GM23338 (cell line): Measurements from ENCODE around the gene SLC8A1. TPM values are rescaled to one million over a fixed set of nuclear protein-coding genes. Genes with fewer than 3 reads are reported as not detected.

Experiments used
- ATAC-seq: fragments of 200-7000 bp; cut with Tn5 transposase; 3 replicates; pipeline ENCODE4 v1.9.1; 2020
- DNase-seq: peaks from one replicate; pipeline ENCODE4 v3.0.0-alpha.2; 2015; ENCODE audit warnings: low spot score
- H2AFZ ChIP-seq: fragments of 200-600 bp; sonication (generic); 2 replicates; pipeline ENCODE4 v1.8.0; 2016; ENCODE audit warnings: antibody characterized with exemption, mild to moderate bottlenecking, moderate library complexity
- H3F3A ChIP-seq: fragments of 200-600 bp; sonication (generic); replicated peaks from 2 replicates; pipeline ENCODE4 v1.8.0; 2017; ENCODE audit warnings: antibody characterized with exemption, mixed run types, low read depth
- H3K27ac ChIP-seq: fragments of 200-600 bp; sonication (generic); 2 replicates; pipeline ENCODE4 v1.6.1; 2016; ENCODE audit warnings: low read depth
- H3K27me3 ChIP-seq: fragments of 200-600 bp; sonication (generic); 2 replicates; pipeline ENCODE4 v1.8.0; 2016; ENCODE audit warnings: mild to moderate bottlenecking, mixed run types, moderate library complexity; ENCODE audit not compliant: insufficient read depth
- H3K36me3 ChIP-seq: fragments of 200-600 bp; sonication (generic); 2 replicates; pipeline ENCODE4 v1.8.0; 2016; ENCODE audit warnings: mild to moderate bottlenecking; ENCODE audit not compliant: insufficient read depth
- H3K4me1 ChIP-seq: fragments of 200-600 bp; sonication (generic); 2 replicates; pipeline ENCODE4 v1.8.0; 2016; ENCODE audit warnings: mild to moderate bottlenecking, moderate library complexity; ENCODE audit not compliant: insufficient read depth
- H3K4me2 ChIP-seq: fragments of 200-600 bp; sonication (generic); 2 replicates; pipeline ENCODE4 v1.7.1; 2017; ENCODE audit warnings: mixed run types
- H3K4me3 ChIP-seq: fragments of 200-600 bp; sonication (generic); 2 replicates; pipeline ENCODE4 v1.6.1; 2016; ENCODE audit warnings: mixed run types
- H3K79me2 ChIP-seq: fragments of 200-600 bp; sonication (generic); replicated peaks from 2 replicates; pipeline ENCODE4 v1.8.0; 2017; ENCODE audit warnings: mild to moderate bottlenecking; ENCODE audit not compliant: insufficient read depth
- H3K9me2 ChIP-seq: fragments of 200-600 bp; sonication (generic); 2 replicates; pipeline ENCODE4 v1.8.0; 2017; ENCODE audit not compliant: insufficient read depth
- H4K20me1 ChIP-seq: fragments of 200-600 bp; sonication (generic); replicated peaks from 2 replicates; pipeline ENCODE4 v1.8.0; 2017; ENCODE audit warnings: mild to moderate bottlenecking; ENCODE audit not compliant: insufficient read depth
- H3K27ac Mint-ChIP-seq: 2 replicates; pipeline ENCODE4 v1.8.0; 2020; ENCODE audit warnings: inconsistent platforms, mild to moderate bottlenecking, moderate library complexity, mixed read lengths
- H3K27me3 Mint-ChIP-seq: 3 replicates; pipeline ENCODE4 v1.8.0; 2022; ENCODE audit warnings: low read depth, mild to moderate bottlenecking, moderate library complexity, mixed read lengths, inconsistent platforms; ENCODE audit not compliant: insufficient read depth, poor library complexity
- H3K36me3 Mint-ChIP-seq: 3 replicates; pipeline ENCODE4 v1.8.0; 2021; ENCODE audit warnings: low read depth, mild to moderate bottlenecking, inconsistent platforms, moderate library complexity, mixed read lengths
- H3K4me1 Mint-ChIP-seq: 3 replicates; pipeline ENCODE4 v1.8.0; 2020; ENCODE audit warnings: mild to moderate bottlenecking, inconsistent platforms, mixed read lengths
- H3K4me3 Mint-ChIP-seq: 3 replicates; pipeline ENCODE4 v1.8.0; 2021; ENCODE audit warnings: moderate library complexity, mild to moderate bottlenecking, inconsistent platforms, mixed read lengths
- H3K9me3 Mint-ChIP-seq: 3 replicates; pipeline ENCODE4 v1.8.0; 2020; ENCODE audit warnings: moderate library complexity, mild to moderate bottlenecking, inconsistent platforms, mixed read lengths
- CREB1 ChIP-seq: fragments of 250-450 bp; sonication (Bioruptor Pico); IDR thresholded peaks from 2 replicates; pipeline ENCODE4 v1.5.0; 2020; ENCODE audit warnings: low read depth, mild to moderate bottlenecking, moderate library complexity
- CTCF ChIP-seq, 2 experiments: fragments of 200-600 bp in 1 of 2; sonication (generic) in 1 of 2; conservative IDR thresholded peaks; 2 replicates each; pipeline versions ENCODE4 v1.5.1 to v1.6.1; 2016 to 2017; ENCODE audit warnings: antibody characterized with exemption in 2 of 2, low read depth in 2 of 2, mild to moderate bottlenecking in 2 of 2, moderate library complexity in 1 of 2
- NANOG ChIP-seq: IDR thresholded peaks from 2 replicates; pipeline ENCODE4 v1.6.1; 2016; ENCODE audit warnings: antibody characterized with exemption, borderline replicate concordance
- polyA plus RNA-seq: library from polyadenylated mRNA; unstranded; fragments of >200 nt; fragmentation: Nextera tagmentation; extraction: Ambion mirVana; gene quantifications from 2 replicates; pipeline ENCODE4 v1.2.1, GENCODE V29; 2016
- total RNA-seq: library from RNA; depleted of rRNA; stranded (reverse); fragments of >200 nt; shearing (Covaris generic); gene quantifications from 2 replicates; pipeline ENCODE4 v1.2.3, GENCODE V29; 2014
- TF ChIP-seq, protein P1 (sequence below): fragments of 250-450 bp; sonication (Bioruptor Pico); IDR thresholded peaks from 2 replicates; pipeline ENCODE4 v1.5.0; 2020; ENCODE audit warnings: mild to moderate bottlenecking, moderate library complexity

SLC8A1 gene
- total and polyA plus RNA-seq, 2 experiments from 2014 or later: 2.5 to 3.3 TPM

GRCh38 chr2:40257340-40258134 is 194.4 kb downstream of the SLC8A1 start (continued):
- TF ChIP-seq, protein P1, sequence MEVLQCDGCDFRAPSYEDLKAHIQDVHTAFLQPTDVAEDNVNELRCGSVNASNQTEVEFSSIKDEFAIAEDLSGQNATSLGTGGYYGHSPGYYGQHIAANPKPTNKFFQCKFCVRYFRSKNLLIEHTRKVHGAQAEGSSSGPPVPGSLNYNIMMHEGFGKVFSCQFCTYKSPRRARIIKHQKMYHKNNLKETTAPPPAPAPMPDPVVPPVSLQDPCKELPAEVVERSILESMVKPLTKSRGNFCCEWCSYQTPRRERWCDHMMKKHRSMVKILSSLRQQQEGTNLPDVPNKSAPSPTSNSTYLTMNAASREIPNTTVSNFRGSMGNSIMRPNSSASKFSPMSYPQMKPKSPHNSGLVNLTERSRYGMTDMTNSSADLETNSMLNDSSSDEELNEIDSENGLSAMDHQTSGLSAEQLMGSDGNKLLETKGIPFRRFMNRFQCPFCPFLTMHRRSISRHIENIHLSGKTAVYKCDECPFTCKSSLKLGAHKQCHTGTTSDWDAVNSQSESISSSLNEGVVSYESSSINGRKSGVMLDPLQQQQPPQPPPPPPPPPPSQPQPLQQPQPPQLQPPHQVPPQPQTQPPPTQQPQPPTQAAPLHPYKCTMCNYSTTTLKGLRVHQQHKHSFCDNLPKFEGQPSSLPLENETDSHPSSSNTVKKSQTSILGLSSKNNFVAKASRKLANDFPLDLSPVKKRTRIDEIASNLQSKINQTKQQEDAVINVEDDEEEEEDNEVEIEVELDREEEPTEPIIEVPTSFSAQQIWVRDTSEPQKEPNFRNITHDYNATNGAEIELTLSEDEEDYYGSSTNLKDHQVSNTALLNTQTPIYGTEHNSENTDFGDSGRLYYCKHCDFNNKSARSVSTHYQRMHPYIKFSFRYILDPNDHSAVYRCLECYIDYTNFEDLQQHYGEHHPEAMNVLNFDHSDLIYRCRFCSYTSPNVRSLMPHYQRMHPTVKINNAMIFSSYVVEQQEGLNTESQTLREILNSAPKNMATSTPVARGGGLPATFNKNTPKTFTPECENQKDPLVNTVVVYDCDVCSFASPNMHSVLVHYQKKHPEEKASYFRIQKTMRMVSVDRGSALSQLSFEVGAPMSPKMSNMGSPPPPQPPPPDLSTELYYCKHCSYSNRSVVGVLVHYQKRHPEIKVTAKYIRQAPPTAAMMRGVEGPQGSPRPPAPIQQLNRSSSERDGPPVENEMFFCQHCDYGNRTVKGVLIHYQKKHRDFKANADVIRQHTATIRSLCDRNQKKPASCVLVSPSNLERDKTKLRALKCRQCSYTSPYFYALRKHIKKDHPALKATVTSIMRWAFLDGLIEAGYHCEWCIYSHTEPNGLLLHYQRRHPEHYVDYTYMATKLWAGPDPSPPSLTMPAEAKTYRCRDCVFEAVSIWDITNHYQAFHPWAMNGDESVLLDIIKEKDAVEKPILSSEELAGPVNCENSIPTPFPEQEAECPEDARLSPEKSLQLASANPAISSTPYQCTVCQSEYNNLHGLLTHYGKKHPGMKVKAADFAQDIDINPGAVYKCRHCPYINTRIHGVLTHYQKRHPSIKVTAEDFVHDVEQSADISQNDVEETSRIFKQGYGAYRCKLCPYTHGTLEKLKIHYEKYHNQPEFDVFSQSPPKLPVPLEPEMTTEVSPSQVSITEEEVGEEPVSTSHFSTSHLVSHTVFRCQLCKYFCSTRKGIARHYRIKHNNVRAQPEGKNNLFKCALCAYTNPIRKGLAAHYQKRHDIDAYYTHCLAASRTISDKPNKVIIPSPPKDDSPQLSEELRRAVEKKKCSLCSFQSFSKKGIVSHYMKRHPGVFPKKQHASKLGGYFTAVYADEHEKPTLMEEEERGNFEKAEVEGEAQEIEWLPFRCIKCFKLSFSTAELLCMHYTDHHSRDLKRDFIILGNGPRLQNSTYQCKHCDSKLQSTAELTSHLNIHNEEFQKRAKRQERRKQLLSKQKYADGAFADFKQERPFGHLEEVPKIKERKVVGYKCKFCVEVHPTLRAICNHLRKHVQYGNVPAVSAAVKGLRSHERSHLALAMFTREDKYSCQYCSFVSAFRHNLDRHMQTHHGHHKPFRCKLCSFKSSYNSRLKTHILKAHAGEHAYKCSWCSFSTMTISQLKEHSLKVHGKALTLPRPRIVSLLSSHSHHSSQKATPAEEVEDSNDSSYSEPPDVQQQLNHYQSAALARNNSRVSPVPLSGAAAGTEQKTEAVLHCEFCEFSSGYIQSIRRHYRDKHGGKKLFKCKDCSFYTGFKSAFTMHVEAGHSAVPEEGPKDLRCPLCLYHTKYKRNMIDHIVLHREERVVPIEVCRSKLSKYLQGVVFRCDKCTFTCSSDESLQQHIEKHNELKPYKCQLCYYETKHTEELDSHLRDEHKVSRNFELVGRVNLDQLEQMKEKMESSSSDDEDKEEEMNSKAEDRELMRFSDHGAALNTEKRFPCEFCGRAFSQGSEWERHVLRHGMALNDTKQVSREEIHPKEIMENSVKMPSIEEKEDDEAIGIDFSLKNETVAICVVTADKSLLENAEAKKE (CRISPR knock-in tag): no peak

GRCh38 chr2:40256649-40257048 is 195.2 kb downstream of the SLC8A1 start:
- H3F3A ChIP-seq: no peaks in the 10 kb centered on the region
- no peaks in the 10 kb centered on the region; the same call in 1 of the 2 replicates for H3K9me2 ChIP-seq
- H3K4me1 ChIP-seq: peaks cover 9% of the 10 kb centered on the region; the same call in 1 of the 2 replicates
- no peaks in the 10 kb centered on the region for H4K20me1 ChIP-seq
- Mint-ChIP-seq H3K9me3 (no peaks in the 10 kb centered on the region), H3K27ac (no peak overlapping the region), H3K4me3 (no peak overlapping the region), H3K27me3 (peaks cover 2% of the 10 kb centered on the region), H3K36me3 (no peaks in the 10 kb centered on the region), H3K4me1 (peaks cover 27% of the 10 kb centered on the region)
- no peak overlapping the region for H3K4me3 ChIP-seq
- ATAC-seq: peak; percentile 100
- H3K4me2 ChIP-seq: no peak overlapping the region
- no peaks in the 10 kb centered on the region for H3K27me3 ChIP-seq
- H2AFZ ChIP-seq: no peak overlapping the region
- no peak overlapping the region for H3K27ac ChIP-seq
- DNase-seq: peak; percentile 87
- H3K79me2 ChIP-seq: no peaks in the 10 kb centered on the region
- H3K36me3 ChIP-seq: no peaks in the 10 kb centered on the region
- TF ChIP-seq CREB1 (CRISPR knock-in tag): no peak
- TF ChIP-seq NANOG: no peak
- TF ChIP-seq CTCF (conservative IDR thresholded peaks at IDR 0.05; ENCODE audit: low read depth in 2 of 2): peak; percentile 43 to 48
- TF ChIP-seq, protein P1 (CRISPR knock-in tag): no peak
